Measurements from ENCODE around the gene GNB1. TPM values are rescaled to one million over a fixed set of nuclear protein-coding genes. Genes with fewer than 3 reads are reported as not detected.

Gene GNB1
- total RNA-seq, 1 experiment from 2014 or later, result 400 TPM

DNA sequence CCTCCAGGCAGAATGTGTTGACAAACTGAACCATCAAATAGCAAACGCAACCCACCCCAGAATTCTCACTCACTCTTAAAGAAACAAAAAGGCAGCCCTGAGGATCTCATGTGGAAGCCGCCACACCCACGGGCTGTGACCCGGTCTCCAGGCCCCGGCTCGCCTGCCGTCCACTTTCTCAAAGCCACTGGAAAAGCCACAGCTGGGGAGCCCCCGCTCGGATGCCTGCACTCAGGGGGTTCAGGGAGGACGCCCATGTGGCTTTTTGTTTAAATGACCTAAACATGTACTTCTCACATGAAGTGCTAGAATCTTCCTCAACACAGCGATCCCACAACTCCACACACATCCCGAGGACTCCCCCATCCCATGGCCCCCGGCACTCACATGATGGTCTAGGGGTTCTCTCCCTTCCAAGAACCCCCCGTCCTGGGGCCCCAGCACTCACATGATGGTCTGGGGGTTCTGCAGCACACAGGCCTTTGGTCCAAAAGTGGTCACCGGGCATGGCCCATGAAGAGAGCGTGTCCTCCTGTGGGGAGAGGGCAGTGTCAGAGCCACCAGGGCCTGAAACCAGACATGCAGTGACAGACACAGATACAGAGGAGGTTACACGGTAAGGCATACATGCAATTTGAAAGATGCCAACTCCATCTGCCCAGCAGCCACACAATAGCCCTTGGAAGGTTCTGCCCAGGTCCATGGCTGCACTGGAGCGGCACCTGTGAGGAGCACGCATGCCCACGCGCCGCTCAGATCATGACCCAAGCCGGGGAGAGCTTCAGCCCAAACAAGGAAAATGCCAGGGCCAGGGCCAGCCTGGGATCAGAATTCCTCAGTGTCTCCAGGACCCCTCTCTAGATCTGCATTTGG, 129.1 kb downstream of the GNB1 start:
- H3K23ac ChIP-seq (ENCODE audit: insufficient read length, low read depth, low read length), result no peak overlapping the region
- no peaks in the 10 kb centered on the region for H3K4me1 Mint-ChIP-seq
- TF ChIP-seq, protein P1, sequence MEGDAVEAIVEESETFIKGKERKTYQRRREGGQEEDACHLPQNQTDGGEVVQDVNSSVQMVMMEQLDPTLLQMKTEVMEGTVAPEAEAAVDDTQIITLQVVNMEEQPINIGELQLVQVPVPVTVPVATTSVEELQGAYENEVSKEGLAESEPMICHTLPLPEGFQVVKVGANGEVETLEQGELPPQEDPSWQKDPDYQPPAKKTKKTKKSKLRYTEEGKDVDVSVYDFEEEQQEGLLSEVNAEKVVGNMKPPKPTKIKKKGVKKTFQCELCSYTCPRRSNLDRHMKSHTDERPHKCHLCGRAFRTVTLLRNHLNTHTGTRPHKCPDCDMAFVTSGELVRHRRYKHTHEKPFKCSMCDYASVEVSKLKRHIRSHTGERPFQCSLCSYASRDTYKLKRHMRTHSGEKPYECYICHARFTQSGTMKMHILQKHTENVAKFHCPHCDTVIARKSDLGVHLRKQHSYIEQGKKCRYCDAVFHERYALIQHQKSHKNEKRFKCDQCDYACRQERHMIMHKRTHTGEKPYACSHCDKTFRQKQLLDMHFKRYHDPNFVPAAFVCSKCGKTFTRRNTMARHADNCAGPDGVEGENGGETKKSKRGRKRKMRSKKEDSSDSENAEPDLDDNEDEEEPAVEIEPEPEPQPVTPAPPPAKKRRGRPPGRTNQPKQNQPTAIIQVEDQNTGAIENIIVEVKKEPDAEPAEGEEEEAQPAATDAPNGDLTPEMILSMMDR (conservative IDR thresholded peaks at IDR 0.05), result no peak
- no peak overlapping the region for H3K4me2 ChIP-seq (ENCODE audit: insufficient read depth, insufficient read length, low read length)
- H3K27me3 Mint-ChIP-seq (ENCODE audit: low read depth), result no peaks in the 10 kb centered on the region; the same call in 1 of the 2 replicates
- H3T11ph ChIP-seq (ENCODE audit: low read length), result no peak overlapping the region
- H3K9me3 ChIP-seq (ENCODE audit: control insufficient read depth, low read depth, low read length), result no peaks in the 10 kb centered on the region
- H3K4me1 ChIP-seq (ENCODE audit: insufficient read depth, low read length), result no peaks in the 10 kb centered on the region
- no peaks in the 10 kb centered on the region; a peak in 1 of 5 replicates for H3K9me3 Mint-ChIP-seq
- H2BK5ac ChIP-seq (ENCODE audit: insufficient read length, low read length), result no peak overlapping the region
- H3K56ac ChIP-seq (ENCODE audit: insufficient read length, low read depth, low read length), result no peak overlapping the region
- H3K27me3 ChIP-seq (ENCODE audit: insufficient read depth, low read length), result no peaks in the 10 kb centered on the region
- no peak overlapping the region for H2AFZ ChIP-seq (ENCODE audit: low read length)
- no CpG with 5 or more reads among the region's 23 CpGs for WGBS (ENCODE audit: extremely low coverage, insufficient read length, low lambda C conversion rate)
- H3K27ac ChIP-seq (ENCODE audit: insufficient read length, low read depth, low read length), result no peak overlapping the region
- no peak overlapping the region for H4K5ac ChIP-seq (ENCODE audit: insufficient read length, low read depth, low read length)
- H3K4me3 Mint-ChIP-seq, result no peak overlapping the region
- no peak overlapping the region for H3K9ac ChIP-seq (ENCODE audit: extremely low read depth, insufficient read length, low read length)
- H3K27ac Mint-ChIP-seq, result no peak overlapping the region
- no peaks in the 10 kb centered on the region for H3K23me2 ChIP-seq (ENCODE audit: insufficient read length, low read depth, low read length, poor library complexity, severe bottlenecking)
- H2AK5ac ChIP-seq (ENCODE audit: insufficient read length, low read length), result no peak overlapping the region
- no peak overlapping the region for H2BK20ac ChIP-seq (ENCODE audit: low read depth, low read length, poor library complexity, severe bottlenecking)
- peaks cover 2% of the 10 kb centered on the region; the same call in 1 of the 2 replicates for H3K79me2 ChIP-seq (ENCODE audit: insufficient read depth, low read length)
- no peak overlapping the region for H3K18ac ChIP-seq (ENCODE audit: insufficient read length, low read depth, low read length)
- no peak overlapping the region for H4K8ac ChIP-seq (replicated peaks; ENCODE audit: insufficient read length, low read depth, low read length)
- no peak overlapping the region for H3K4ac ChIP-seq (ENCODE audit: low read depth, low read length)
- no peak overlapping the region for H4K91ac ChIP-seq (ENCODE audit: insufficient read length, low read depth, low read length)
- no peaks in the 10 kb centered on the region for H4K20me1 ChIP-seq (ENCODE audit: control insufficient read depth, insufficient read depth, insufficient read length)
- no peak for DNase-seq
- H2BK15ac ChIP-seq (ENCODE audit: low read depth, low read length), result no peak overlapping the region
- H3K14ac ChIP-seq (ENCODE audit: insufficient read depth, low read length), result no peak overlapping the region
- no peak overlapping the region for H2BK12ac ChIP-seq (ENCODE audit: insufficient read length, low read depth, low read length)
- peaks cover 28 to 78% (median 66%) of the 10 kb centered on the region in 3 experiments for H3K36me3 Mint-ChIP-seq (ENCODE audit: insufficient read depth in 1 of 3, low read depth in 3 of 3)
- no peak overlapping the region for H2BK120ac ChIP-seq (ENCODE audit: low read depth, low read length, poor library complexity, severe bottlenecking)
- peaks cover 9% of the 10 kb centered on the region for H3K79me1 ChIP-seq (ENCODE audit: insufficient read depth, low read depth, low read length, poor library complexity, severe bottlenecking)

Data from H9 (cell line).